NCI-H1694 treated with DMSO at 0.1 percent for 48 hours (cell line): ENCODE measurements around the gene ACTR3C.

ENCODE experiments used
- DNase-seq: peaks from one replicate; lab custom pipeline; 2025; lab: John Stamatoyannopoulos, UW

Gene ACTR3C

DNA sequence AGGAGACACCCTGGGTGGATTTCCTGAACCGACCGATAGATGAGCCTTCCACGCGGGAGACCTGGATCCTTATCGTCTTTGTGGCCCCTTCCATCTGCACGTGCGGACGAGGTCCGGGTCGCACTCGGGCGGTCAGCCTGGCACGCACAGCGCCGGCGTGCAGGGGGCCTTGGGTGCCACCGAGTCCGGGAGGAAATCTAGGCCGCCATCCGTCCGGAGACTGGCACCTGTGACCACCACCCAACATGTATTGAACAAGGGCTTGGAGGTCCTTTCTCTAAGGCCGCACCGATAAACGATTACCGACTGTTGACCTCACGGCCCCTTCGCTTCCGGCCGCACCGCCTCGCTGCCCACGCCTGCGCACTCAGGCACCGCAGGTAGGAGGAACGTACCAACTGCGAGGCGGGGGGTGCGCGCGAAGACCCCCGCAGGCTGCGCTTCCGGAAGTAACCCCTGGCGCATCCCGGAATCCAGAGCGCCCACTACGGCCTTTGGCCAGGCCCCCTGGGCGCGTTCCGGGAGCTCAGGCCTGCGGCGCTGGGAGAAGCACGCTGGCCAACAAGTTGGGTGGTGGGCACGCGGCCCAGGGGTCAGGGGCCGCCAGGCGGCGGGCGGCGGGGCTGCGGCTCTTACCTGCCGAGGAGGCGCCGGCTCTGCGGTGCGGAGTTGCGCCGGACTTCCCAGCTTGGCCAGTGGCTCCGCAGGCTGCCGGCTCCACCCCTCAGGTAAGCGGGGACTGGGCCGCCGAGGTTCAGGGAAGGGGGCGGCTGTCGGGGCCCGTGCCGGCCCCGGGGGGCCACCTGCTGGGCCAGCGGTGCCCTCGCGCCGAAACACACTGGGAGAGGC lies at the start of gene ACTR3C, which contains the start of gene LRRC61:
Gene ACTR3C (minus strand): TSS at position 713 of the 849 bp plus-strand sequence. CDS start 28,249 bp downstream, outside the sequence.
Gene LRRC61 (plus strand): TSS at position 523 of the 849 bp plus-strand sequence. CDS start 13,507 bp downstream, outside the sequence.
- DNase-seq, result peak; percentile 25

- no peak for DNase-seq
These were observed 49.1 kb upstream of the ACTR3C start for GRCh38 chr7:150372271-150373048.

- DNase-seq, result no peak
These were observed 48.6 kb upstream of the ACTR3C start for GRCh38 chr7:150371996-150372270.

DNA sequence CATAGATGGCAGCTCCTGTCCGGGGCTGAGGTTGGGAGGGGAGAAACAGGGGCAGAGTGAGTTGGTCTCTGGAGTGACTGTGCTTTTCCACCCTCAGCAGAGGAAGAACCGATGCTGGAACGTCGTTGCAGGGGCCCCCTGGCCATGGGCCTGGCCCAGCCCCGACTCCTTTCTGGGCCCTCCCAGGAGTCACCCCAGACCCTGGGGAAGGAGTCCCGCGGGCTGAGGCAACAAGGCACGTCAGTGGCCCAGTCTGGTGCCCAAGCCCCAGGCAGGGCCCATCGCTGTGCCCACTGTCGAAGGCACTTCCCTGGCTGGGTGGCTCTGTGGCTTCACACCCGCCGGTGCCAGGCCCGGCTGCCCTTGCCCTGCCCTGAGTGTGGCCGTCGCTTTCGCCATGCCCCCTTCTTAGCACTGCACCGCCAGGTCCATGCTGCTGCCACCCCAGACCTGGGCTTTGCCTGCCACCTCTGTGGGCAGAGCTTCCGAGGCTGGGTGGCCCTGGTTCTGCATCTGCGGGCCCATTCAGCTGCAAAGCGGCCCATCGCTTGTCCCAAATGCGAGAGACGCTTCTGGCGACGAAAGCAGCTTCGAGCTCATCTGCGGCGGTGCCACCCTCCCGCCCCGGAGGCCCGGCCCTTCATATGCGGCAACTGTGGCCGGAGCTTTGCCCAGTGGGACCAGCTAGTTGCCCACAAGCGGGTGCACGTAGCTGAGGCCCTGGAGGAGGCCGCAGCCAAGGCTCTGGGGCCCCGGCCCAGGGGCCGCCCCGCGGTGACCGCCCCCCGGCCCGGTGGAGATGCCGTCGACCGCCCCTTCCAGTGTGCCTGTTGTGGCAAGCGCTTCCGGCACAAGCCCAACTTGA lies 48.0 kb upstream of the ACTR3C start:
- DNase-seq, result no peak

- no peak for DNase-seq
These were observed 47.3 kb upstream of the ACTR3C start for GRCh38 chr7:150370612-150371071.

GRCh38 chr7:150369748-150370501 lies 46.6 kb upstream of the ACTR3C start:
- no peak for DNase-seq

GRCh38 chr7:150368884-150369747 lies 45.8 kb upstream of the ACTR3C start:
- DNase-seq, result no peak

GRCh38 chr7:150368096-150368883 lies 44.9 kb upstream of the ACTR3C start, which contains the start of gene REPIN1:
Gene REPIN1, plus strand, starts transcription at chr7:150368822. Its CDS starts 890 bp downstream, at chr7:150369712.
- DNase-seq, result peak; percentile 18

DNA sequence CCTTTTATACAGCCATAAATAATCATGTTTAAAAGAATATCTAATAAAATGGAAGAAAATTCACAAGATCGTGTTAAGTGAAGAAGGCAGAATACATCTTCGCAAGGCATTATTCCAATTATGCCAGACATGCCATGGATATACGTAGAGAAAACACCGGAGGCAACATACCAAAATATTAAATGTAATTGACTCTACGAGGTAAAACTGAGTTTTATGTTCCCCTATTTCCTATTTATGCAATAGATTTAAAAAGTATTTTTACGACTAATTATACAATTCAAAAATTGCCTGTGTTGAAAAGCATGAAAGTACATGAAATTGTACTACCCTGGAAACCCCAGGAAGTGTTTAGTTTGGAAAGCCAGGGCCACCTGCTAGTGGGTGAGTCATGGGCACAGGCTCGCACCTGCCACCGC lies 44.3 kb upstream of the ACTR3C start:
- peak; percentile 85 for DNase-seq

GRCh38 chr7:150365673-150366398 lies 42.5 kb upstream of the ACTR3C start:
- DNase-seq, result no peak

- DNase-seq, result no peak
These were observed 41.8 kb upstream of the ACTR3C start for GRCh38 chr7:150365194-150365593.

GRCh38 chr7:150363872-150364271 lies 40.5 kb upstream of the ACTR3C start:
- DNase-seq, result no peak

GRCh38 chr7:150363370-150363769 lies 40.0 kb upstream of the ACTR3C start:
- peak; percentile 80 for DNase-seq

GRCh38 chr7:150361807-150362621 lies 38.7 kb upstream of the ACTR3C start:
- no peak for DNase-seq

DNA sequence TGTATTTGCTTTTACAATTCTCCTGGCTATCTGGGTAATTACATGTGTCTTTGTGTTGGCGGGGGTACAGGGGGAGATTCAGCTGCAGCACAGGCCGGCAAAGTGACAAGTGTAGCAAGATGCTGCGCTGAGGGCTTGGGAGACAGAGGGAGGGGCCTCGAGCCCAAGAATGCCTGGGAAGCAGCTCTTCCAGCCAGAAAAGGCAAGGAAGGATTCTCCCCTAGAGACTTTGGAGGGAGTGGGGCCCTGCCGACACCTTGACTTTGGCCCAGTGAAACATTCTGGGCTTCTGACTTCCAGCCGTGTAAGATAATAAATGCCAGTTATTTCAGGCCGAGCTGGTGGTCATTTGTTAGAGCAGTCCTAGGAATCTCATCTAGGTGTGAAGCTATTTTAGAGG lies 38.1 kb upstream of the ACTR3C start:
- DNase-seq, result no peak

DNA sequence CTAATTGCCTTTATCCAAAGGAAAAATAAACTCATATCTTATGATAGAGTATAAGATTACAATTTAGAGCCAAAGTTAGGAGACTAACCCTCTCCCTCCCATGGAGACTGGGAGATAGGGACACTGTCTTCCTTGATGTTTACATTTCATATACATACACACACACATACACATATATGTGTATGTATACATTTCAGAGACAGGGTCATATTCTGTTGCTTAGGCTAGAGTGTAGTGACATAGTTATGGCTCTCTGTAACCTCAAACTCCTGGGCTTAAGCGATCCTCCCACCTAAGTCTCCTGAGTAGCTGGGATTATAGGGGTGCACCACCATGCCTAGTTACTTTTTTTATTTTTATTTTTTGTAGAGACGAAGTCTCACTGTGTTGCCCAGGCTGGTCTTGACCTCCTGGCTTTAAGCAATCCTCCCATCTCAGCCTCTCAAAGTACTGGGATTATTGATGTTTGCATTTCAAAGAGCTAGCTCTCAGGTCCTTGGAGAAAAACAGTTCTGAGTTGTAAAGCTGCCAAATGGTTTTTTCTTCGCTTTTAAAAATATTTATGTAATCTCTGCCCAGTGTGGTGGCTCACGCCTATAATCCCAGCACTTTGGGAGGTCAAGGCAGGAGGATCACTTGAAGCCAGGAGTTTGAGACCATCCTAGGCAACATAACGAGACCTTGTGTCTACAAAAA lies 37.2 kb upstream of the ACTR3C start:
- DNase-seq, result no peak
